NCI-H82 treated with DMSO at 0.1 percent for 48 hours (cell line): ENCODE results near the gene PCSK9.
A peak's percentile ranks its signal among the peaks of the same experiment; 100 is the strongest.

Experiments
- DNase-seq: peaks from one replicate; lab custom pipeline; 2025; ENCODE audit not compliant: unreplicated experiment; lab: John Stamatoyannopoulos, UW

PCSK9 gene

DNA sequence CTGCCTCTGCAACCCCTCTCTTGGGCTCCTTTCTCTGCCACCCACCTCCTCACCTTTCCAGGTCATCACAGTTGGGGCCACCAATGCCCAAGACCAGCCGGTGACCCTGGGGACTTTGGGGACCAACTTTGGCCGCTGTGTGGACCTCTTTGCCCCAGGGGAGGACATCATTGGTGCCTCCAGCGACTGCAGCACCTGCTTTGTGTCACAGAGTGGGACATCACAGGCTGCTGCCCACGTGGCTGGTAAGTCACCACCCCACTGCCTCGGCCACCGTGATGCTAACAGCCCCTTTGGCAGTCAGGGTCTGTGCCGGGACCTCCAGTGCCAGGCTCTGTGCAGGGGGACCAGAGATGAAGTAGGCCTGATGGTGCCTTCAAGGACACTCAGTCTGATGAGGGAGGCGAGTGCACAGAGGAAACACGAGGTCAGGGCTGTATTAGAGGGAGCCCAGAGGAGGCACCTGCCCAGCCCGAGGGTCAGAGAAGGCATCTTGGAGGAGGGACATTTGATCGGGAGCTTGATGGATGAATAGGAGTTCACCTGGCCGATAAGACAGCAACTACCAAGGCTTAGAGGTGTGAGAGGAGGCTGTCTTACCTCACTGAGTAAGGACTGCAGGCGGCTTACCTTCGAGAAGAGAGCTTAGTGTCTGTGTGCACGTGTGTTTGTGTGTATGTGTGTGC lies 18.1 kb downstream of the PCSK9 start:
- no peak for DNase-seq

DNA sequence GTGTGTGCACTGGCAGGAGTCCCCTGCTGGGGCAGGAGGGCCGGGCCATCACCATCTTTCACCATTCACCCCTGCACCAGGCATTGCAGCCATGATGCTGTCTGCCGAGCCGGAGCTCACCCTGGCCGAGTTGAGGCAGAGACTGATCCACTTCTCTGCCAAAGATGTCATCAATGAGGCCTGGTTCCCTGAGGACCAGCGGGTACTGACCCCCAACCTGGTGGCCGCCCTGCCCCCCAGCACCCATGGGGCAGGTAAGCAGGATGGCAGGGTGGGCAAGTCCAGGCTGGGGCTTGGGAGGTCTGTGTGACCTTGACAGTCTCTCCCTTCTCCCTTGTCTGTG lies 18.6 kb downstream of the PCSK9 start:
- DNase-seq = no peak

DNA sequence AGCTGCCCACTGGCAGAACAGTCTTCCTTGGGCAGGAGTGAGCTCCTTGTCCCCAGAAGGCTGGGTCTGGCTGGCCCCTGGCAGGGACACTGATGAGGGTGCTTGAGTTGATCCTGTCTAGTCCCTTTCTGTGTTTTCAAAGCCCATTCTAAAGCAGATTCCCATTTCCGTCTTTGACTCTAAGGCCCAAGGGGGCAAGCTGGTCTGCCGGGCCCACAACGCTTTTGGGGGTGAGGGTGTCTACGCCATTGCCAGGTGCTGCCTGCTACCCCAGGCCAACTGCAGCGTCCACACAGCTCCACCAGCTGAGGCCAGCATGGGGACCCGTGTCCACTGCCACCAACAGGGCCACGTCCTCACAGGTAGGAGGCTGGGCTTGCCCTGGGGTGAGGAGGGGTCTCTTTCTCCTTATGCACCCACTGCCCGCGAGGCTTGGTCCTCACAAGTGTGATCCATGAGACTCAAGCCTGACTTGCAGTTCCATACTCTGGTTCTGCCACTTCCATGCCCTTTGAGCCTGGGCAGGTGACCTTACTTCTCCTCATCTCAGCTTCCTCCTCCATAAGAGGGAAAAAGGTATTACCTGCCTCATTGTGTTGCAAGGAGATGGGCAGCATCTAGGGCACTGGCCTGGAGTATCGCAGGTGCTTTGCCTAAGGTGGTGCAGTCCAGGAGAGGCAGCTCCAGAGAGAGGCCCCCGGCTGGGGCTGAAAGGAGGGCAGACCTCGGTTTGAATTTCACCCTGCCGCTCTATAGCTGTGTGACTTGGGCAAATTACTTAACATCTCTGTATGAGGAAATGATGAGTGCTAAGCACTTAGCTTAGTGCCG lies 20.2 kb downstream of the PCSK9 start:
- no peak for DNase-seq

DNA sequence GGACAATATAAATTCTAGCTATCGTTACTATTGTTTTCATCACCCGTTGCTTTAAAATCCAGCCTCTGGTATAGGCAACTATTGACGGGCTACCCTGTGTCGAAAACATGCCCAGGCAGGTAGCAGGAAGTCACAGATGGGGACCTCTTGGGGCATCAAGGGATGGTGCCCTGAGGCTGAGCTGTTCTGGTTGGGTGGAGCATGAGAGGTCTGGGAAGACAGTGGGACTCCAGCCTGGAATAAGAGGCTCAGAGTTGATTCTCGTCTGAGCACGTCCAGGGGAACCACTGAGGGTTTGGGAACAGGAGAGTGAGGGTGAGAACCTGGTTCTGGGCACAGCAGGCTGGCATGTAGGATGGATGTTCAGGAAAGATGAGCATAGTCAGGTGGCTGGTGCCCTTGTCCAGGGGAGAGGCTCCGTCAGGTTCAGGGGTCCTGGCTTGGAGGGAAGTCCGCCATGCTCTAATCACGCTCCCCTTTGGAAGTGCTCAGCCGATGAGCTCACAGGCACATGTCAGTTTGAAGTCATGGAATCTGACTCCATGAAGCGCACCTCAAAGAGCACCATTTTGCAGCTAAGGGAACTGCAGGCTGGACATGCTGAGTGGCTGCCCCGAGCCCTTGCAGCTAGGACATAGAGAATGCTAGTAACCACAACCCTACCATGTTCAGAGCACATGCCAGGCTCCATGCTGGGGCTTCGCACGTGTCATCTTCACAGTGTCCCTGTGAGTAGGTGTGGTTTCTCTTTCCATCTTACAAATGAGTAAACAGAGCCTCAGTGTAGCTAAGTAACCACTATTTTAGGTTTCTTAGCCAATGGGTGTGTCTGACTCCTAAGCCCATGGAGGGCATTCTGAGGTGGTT lies 21.0 kb downstream of the PCSK9 start:
- no peak for DNase-seq

DNA sequence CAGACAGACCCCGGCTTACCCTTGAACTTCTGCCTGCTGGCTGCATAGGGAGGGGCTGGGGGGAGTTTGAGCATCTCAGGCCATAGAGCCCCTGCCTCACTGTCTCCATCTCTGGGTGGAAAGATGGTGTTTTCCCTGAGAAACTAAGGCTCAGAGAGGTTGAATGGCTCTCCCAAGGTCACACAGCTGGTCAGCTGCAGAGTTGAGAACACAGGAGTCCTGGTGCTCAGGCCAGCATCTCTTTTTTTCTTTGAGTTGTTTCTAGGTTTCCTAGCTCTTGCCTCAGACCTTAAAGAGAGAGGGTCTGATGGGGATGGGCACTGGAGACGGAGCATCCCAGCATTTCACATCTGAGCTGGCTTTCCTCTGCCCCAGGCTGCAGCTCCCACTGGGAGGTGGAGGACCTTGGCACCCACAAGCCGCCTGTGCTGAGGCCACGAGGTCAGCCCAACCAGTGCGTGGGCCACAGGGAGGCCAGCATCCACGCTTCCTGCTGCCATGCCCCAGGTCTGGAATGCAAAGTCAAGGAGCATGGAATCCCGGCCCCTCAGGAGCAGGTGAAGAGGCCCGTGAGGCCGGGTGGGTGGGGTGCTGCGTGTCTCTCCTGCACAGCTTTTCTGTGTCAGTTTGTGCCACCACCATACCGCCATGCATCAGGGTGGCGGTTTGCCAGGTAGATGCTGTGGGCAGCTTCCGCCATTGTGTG lies 21.8 kb downstream of the PCSK9 start:
- no peak for DNase-seq

DNA sequence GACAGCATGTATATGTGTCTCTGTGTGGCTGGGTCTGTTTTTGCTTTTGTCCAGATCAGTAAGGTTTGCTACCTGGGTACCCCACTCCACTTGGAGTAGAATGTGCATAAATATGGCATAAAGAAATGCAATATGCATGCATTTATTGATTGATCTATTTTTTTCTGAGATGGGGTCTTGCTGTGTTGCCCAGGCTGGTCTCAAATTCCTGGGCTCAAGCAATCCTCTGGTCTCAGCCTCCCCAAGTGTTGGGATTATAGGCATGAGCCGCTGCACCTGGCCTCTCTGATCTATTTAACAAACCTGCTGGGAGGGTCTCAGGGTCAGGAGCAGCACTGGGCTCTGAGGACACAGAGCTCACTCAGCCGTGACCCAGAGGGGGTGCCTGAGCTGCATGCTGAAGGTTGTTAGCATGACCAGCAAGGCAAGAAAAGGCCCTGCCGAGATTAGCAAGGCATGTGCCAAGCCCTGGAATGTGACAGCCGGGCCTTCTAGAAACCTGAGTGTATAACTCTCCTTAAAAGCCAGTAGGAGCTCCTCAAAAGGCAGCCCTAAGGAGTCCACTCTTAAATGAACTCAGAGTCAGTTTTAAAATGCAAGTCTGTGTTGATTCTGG lies 22.5 kb downstream of the PCSK9 start:
- no peak for DNase-seq

DNA sequence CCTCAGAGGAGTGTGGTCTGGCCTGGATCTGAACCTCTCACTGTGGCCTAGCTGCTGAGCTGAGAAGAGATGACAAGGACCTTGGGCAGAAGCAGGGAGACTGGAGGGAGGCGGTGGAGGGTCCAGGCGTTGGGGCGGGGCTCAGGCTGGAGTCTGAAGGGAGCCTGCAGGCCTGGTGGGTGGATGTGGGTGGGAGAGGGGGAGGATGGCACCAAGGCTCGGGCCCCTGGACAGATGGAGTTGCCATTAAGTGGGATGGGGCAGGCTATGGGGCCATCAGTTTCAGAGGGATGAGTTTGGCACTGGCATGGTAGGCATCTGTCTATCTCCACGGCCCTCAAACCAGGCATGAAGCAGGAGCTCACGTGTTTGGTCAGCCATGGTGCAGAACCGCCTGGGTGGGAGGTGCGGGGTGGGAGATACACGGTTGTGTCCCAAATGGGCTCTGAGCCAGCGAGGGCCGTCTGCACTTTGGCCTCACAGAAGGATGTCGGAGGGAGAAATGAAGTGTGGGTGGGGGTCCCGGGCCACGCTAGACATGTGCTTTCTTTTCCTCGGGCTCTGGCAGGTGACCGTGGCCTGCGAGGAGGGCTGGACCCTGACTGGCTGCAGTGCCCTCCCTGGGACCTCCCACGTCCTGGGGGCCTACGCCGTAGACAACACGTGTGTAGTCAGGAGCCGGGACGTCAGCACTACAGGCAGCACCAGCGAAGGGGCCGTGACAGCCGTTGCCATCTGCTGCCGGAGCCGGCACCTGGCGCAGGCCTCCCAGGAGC lies 23.6 kb downstream of the PCSK9 start:
- DNase-seq = no peak

DNA sequence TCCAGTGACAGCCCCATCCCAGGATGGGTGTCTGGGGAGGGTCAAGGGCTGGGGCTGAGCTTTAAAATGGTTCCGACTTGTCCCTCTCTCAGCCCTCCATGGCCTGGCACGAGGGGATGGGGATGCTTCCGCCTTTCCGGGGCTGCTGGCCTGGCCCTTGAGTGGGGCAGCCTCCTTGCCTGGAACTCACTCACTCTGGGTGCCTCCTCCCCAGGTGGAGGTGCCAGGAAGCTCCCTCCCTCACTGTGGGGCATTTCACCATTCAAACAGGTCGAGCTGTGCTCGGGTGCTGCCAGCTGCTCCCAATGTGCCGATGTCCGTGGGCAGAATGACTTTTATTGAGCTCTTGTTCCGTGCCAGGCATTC lies 24.2 kb downstream of the PCSK9 start:
- DNase-seq = no peak

DNA sequence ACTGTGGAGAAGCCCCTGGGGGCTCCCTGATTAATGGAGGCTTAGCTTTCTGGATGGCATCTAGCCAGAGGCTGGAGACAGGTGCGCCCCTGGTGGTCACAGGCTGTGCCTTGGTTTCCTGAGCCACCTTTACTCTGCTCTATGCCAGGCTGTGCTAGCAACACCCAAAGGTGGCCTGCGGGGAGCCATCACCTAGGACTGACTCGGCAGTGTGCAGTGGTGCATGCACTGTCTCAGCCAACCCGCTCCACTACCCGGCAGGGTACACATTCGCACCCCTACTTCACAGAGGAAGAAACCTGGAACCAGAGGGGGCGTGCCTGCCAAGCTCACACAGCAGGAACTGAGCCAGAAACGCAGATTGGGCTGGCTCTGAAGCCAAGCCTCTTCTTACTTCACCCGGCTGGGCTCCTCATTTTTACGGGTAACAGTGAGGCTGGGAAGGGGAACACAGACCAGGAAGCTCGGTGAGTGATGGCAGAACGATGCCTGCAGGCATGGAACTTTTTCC lies 24.8 kb downstream of the PCSK9 start:
- no peak for DNase-seq

DNA sequence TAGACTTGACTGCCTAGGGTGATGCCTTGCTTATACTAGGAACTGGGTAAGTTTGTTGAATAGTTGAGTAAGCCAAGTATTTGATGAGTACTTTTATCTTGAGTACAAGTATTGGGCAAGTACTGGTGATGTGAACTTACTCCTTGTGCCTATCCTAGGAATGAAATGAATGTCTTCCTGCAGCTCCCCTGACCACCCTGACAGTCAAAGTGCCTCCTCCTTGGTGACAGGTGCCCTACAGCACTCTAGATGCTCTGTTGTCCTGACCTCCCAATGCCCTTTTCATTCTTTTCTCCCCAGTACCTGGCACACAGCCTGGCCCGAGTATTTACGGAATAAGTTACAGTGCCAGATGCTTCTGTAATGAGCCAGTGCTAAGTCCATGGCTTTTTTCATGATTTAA lies 25.5 kb downstream of the PCSK9 start:
- DNase-seq = no peak

DNA sequence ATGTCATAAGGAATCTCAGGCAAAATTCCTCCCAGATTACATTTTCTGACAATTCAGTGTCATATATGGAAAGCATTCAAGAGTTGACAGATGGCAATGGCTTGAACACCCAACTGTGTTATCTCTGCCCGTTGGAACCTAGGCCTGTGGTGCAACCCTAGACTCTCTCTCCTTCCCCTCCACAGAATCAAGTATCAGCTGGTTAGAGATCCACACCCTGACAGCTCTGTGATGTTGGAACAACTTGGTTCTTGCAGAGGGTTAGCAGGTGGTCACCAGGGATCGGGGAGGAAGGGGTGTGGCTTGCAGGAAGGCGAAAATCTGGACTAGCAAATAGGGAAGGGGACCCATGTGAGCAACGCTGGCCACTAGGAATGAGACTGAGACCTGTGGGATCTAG lies 26.3 kb downstream of the PCSK9 start:
- no peak for DNase-seq

DNA sequence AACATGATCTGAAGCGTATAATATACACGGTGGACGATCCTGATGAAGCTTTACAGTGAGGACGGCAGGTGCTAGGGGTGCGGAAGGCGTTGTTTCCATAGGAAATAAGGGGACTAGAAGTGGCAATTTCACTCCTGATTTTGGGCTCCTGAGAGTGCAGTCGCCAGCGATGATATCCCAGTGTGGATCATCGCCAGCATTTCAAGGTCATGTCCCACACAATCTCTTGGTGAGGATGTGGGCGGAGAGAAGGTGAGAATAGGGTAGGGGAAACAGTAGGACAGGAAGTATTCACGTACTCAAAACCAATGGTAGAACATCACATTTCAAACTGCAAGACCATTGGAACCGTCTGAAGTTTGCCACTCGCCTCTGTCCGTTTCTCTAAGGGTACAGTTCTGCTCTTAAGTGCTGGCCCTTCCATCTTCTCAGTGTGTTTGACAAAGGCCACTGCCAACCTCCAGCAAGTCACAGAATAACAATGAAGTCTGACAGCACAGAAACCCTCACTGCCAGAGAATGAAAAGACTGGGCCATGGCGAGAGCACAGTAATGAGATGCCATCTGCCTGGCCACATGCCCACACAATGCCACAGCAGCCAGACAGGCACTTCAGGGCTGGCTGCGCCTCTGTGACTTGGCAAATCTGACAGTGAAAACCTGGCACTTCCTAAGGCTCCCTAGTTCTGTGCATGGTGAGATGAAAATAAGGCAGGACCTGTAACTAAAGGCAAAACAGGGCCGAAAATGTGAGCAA lies 27.9 kb downstream of the PCSK9 start:
- no peak for DNase-seq

DNA sequence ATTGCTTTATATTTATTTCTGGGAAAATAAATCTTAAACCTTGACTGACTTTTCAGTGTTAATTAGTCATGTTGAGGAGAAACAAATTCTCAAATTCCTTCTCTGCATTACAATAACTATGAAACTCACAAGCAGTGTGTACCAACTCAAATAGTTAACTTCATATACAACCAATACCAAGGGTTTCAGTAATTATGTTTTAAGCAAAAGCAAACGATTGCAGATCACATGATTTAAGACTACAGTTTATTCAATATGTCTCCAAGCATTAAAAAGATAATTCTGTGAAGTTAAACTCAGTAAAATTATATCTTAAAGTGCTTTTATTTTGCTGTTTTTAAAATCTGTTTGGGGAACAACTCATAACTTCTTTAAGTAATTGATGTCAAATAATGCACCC lies 28.6 kb downstream of the PCSK9 start:
- DNase-seq = no peak

DNA sequence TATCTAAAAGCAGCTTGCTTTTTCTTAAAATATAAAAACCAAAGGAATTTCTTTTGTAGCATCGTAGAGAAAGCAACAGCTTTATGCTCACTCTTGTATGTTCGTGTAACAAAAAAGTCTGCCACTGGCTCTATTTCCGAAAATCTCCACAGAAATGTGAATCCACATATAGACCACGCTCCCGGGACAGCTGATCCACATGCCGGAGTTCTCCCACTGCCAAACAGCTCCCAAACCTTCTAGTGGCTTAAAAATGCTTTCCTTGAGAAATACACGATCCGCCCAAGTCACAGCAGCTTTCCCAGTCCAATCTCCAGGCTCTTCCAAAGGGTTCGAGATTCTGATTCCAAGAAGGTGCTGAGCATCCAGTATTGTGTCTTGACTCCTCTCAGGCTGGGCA lies 29.3 kb downstream of the PCSK9 start:
- DNase-seq = no peak

DNA sequence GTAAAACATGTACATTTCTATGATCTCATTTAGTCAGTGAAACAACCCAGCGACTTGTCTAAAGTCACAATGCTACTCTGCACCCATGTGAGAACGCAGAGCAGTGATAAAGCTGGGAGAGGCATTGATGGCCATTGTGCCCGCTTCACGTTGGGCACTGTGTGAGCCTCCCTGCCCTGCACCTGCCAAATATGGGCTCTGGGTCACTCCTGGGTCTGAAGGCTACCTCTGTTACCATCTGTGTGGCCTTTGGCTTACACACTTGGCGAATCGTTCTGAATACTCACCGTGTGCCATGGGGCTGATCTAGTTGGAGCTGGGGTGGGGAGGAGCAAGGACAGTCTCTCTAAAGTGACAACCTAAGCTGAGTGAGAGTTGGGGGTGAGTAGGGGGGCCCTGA lies 29.9 kb downstream of the PCSK9 start:
- DNase-seq = no peak

DNA sequence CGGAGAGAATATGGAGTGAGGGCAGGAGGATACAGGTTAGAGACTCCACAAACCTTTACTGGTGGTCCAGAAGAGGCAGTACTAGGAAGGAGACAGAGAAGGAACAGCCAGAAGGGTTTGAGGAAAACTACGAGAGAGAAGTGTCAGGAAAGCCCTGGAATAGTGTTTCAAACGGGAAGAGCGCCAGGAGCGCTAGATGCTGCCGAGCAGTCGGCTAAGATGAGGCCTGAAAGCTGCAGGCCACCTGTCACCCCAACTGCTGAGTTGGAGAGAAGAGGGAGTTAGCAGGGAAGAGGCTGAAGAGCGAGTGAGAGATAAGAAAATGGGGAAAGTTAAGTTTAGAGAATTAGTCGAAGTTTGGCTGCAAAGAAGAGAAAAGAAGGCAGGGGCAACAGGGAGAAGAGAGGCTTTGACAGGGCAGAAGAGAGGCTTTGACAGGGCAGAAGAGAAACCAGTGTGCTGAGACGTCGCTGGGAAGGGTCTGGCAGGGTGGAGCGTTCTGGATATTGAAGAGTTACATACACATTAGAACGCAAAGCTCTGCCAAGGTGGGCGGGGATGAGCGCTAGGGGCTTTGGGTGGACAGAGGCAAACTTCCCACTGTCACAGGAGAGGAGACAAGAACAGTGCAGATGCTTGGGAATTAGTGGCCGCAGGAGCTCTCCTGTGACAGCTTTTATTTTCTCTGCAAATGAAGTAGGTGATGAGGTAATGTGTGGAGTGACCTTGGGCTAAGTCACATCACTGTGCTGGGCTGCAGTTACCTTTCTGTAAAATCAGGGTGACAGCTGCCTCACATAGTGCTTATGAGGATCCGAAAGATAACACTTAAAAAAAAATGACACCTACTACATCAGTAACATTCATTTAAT lies 31.2 kb downstream of the PCSK9 start:
- DNase-seq = no peak

DNA sequence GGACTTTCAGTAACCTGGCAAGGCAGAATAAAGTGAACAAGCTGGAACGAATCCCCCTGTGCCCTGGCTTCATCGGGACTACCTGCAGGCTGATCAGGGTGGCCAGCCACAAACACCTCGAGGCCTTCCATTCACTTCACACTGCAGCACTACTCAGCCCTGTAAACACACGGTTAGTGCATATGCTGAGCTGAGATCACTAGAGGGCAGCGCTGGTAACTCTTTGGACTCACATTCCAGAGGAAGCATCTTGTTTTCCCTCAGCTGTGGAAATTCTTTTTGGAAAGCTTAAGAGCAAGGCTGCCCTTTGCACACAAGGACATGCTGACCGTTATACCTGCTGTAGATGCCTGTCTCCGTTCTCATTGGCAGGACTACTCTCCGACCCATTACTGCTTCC lies 32.1 kb downstream of the PCSK9 start:
- peak; percentile 34 for DNase-seq

DNA sequence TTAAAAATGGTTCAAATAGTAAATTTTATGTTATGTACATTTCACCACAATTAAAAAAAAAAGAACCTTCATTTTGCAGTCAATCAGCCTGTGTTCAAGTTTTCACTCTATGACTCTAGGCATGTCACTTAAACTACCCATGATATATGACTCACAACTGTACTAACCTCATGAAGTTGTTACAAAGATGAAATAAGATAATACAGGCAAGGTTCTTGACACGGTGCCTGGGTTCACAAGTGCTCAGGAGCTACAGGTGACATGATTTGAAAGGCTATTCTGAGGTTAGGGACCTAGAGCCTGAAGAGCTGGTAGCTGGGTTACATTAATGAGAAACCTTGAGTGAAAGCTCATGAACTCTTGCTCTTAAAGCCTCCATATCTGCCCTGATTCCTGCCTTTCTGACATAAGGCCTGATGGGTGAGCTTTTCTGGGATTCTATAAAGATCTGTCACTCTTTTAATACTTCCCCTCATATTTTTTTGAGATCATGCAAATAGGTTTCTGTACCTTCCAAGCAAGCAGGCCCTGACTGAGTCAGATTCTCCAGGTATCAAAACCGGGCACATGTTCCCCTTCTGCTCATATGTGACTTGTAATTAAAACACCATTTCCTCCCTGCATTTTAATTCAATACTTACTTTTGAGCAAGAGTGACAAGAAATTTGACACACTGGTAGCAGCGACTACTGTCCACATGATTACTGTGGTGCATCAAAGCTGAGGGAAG lies 34.0 kb downstream of the PCSK9 start:
- DNase-seq = no peak
